K562 (cell line): Measurements from ENCODE around the gene MARK3. TPM values are rescaled to one million over a fixed set of nuclear protein-coding genes. Genes with fewer than 3 reads are reported as not detected.

Source experiments
- ATF7 ChIP-seq: fragments of 450-650 bp; IDR thresholded peaks from 2 replicates; pipeline ENCODE4 v1.7.1; 2014; ENCODE audit warnings: mild to moderate bottlenecking, moderate library complexity
- BMI1 ChIP-seq: fragments of 150-350 bp; IDR thresholded peaks from 2 replicates; pipeline ENCODE4 v1.6.1; 2014; ENCODE audit warnings: low read length
- C11orf30 ChIP-seq: fragments of 450-650 bp; IDR thresholded peaks from 2 replicates; pipeline ENCODE4 v1.6.1; 2016; ENCODE audit warnings: low read depth, mild to moderate bottlenecking
- CAMTA2 ChIP-seq: fragments of 250-450 bp; sonication (Bioruptor Pico); conservative IDR thresholded peaks from 2 replicates; pipeline ENCODE4 v1.5.1; 2022
- HDAC6 ChIP-seq: IDR thresholded peaks from 2 replicates; pipeline ENCODE4 v1.6.1; 2012; ENCODE audit warnings: low read depth, mild to moderate bottlenecking, control low read depth, inconsistent platforms, low read length, moderate library complexity
- KAT7 ChIP-seq: sonication (generic); formaldehyde crosslinking; IDR thresholded peaks from 2 replicates; pipeline ENCODE4 v1.8.0; 2022; ENCODE audit warnings: missing genetic modification reagents, mild to moderate bottlenecking, borderline replicate concordance
- KDM4B ChIP-seq, 2 experiments: fragments of 450-650 bp in 1 of 2; sonication (generic) in 1 of 2; IDR thresholded peaks; 2 replicates each; pipeline ENCODE4 v1.6.1; 2016 to 2017; ENCODE audit warnings: borderline replicate concordance in 2 of 2, antibody characterized with exemption in 1 of 2, low read depth in 1 of 2, mild to moderate bottlenecking in 1 of 2
- MYC ChIP-seq, 2 experiments: fragments of 250-450 bp in 1 of 2; sonication (Bioruptor Pico) in 1 of 2; IDR thresholded peaks; 2 replicates each; pipeline versions ENCODE4 v1.5.1 to v1.6.1; 2012 to 2021; ENCODE audit warnings: low read depth in 2 of 2, borderline replicate concordance in 1 of 2, improper control_type of control experiment in 1 of 2, low read length in 1 of 2, mild to moderate bottlenecking in 1 of 2, moderate library complexity in 1 of 2
- NR2C1 ChIP-seq, 2 experiments: fragments of 450-650 bp; IDR thresholded peaks; 2 replicates each; pipeline ENCODE4 v1.6.1; 2017; ENCODE audit warnings: mild to moderate bottlenecking in 2 of 2, antibody characterized with exemption in 1 of 2, inconsistent platforms in 1 of 2, missing compliant biosample characterization in 1 of 2, missing genetic modification characterization in 1 of 2
- PPARD ChIP-seq: fragments of 250-450 bp; sonication (Bioruptor Pico); IDR thresholded peaks from 2 replicates; pipeline ENCODE4 v1.8.0; 2022; ENCODE audit warnings: inconsistent platforms, mild to moderate bottlenecking, moderate library complexity
- PTRF ChIP-seq: fragments of 450-650 bp; IDR thresholded peaks from 2 replicates; pipeline ENCODE4 v1.6.1; 2016; ENCODE audit warnings: mild to moderate bottlenecking, missing genetic modification characterization, missing compliant biosample characterization
- PYGO2 ChIP-seq: fragments of 450-650 bp; IDR thresholded peaks from 2 replicates; pipeline ENCODE4 v1.6.1; 2016; ENCODE audit warnings: mild to moderate bottlenecking, missing genetic modification characterization, moderate library complexity, missing compliant biosample characterization
- RBM25 ChIP-seq: fragments of 200-400 bp; formaldehyde crosslinking; IDR thresholded peaks from 2 replicates; pipeline ENCODE4 v1.6.1; 2018; ENCODE audit warnings: low read length, low read depth, moderate library complexity; ENCODE audit not compliant: severe bottlenecking
- TAF15 ChIP-seq: fragments of 200-400 bp; formaldehyde crosslinking; IDR thresholded peaks from 2 replicates; pipeline ENCODE4 v1.6.1; 2017; ENCODE audit warnings: mild to moderate bottlenecking, low read depth, low read length, moderate library complexity
- TEAD2 ChIP-seq: fragments of 450-650 bp; IDR thresholded peaks from 2 replicates; pipeline ENCODE4 v1.6.1; 2016; ENCODE audit warnings: missing genetic modification characterization, control low read depth, missing compliant biosample characterization
- ZNF354B ChIP-seq: fragments of 250-450 bp; sonication (Bioruptor Pico); IDR thresholded peaks from 2 replicates; pipeline ENCODE4 v1.4.0; 2020
- polyA plus RNA-seq, 8 experiments: library from polyadenylated mRNA; depleted of rRNA in 4 of 8; stranded (reverse) in 5 of 8; unstranded in 3 of 8; fragments of >200 nt; fragmentation: Nextera tagmentation in 2 of 8; fragmentation: Illumina TruSeq in 1 of 8; extraction: Ambion mirVana in 2 of 8; extraction: Trizol in 1 of 8; gene quantifications; 2 replicates each; pipeline versions ENCODE4 v1.2.1 to v1.2.3, GENCODE V29; 2011 to 2014; ENCODE audit warnings: inconsistent platforms in 1 of 8, missing spikeins in 1 of 8
- total RNA-seq, 7 experiments: library from RNA; depleted of rRNA in 6 of 7; stranded (reverse); fragments of >200 nt in 6 of 7; fragmentation: Illumina TruSeq in 2 of 7; extraction: Trizol in 2 of 7; gene quantifications; 2 replicates each; pipeline versions ENCODE4 v1.2.1 to v1.2.3, GENCODE V29; 2011 to 2021; ENCODE audit warnings: low replicate concordance in 1 of 7
- TF ChIP-seq, protein P1 (sequence below), 2 experiments: fragments of 450-650 bp; IDR thresholded peaks; 2 replicates each; pipeline ENCODE4 v1.6.1; 2018; ENCODE audit warnings: mild to moderate bottlenecking in 2 of 2, low read depth in 1 of 2; ENCODE audit not compliant: partially characterized antibody in 2 of 2
- TF ChIP-seq, protein P2 (sequence below), 3 experiments: fragments of 200-800 bp in 1 of 3; fragments of 250-450 bp in 1 of 3; fragments of 450-650 bp in 1 of 3; sonication (Bioruptor Pico) in 1 of 3; sonication (Bioruptor generic) in 1 of 3; formaldehyde crosslinking in 1 of 3; IDR thresholded peaks; 2 replicates each; pipeline versions ENCODE4 v1.6.1 to v1.8.0; 2016 to 2022; ENCODE audit warnings: mild to moderate bottlenecking in 2 of 3, missing genetic modification characterization in 2 of 3, missing compliant biosample characterization in 1 of 3, moderate library complexity in 1 of 3

Gene MARK3
- total and polyA plus RNA-seq, 9 of the 15 experiments (the other 6 are each of a cell fraction or from before 2014, with no cell fraction given), result 10.1 to 68.7 (median 56.3) TPM

DNA sequence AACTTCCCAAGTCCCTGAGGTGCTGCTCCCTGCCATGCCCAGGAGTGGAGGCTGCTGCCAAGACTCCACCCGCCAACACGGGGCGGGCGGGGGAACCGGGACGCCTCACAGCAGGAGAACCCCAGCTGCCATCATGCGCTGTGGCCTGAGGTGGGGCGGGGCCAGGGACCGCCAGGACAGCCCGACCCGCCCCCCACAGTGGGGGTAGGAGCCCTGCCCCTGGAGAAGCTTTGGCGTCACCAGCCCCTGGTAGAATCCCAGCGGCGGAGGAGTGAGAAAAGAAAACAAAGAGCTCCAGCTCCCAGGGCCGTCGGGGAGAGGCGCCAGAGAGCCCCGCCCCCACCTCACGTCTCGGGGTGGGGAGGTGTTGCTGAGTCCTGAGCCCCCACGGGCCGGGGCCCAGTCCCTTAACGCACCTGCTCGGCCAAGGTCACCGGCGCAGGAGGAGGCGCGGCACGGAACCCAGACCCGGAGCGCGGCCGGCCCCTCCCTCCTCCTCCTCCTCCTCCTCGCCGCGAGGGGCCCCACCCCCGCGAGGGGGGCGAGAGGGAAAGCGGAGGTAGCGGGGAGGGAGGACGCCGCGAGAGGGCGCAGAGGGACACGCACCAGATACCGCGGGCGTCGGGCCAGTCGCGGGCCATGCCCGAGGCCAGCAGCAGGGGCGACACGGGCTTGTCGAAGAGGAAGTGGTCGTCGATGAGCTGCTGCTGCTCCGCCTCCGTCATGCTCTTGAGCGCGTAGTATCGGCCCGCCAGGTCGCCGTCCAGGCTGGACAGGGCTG lies 135.6 kb downstream of the MARK3 start (continued):
- TF ChIP-seq BMI1 (no peak), RBM25 (no peak), KAT7 (CRISPR knock-in tag) (no peak), HDAC6 (no peak), PPARD (CRISPR knock-in tag) (no peak), C11orf30 (no peak), NR2C1 (IDR thresholded peaks at IDR 0.05) (no peak), NR2C1 (tag; IDR thresholded peaks at IDR 0.05) (no peak), PYGO2 (tag) (no peak), KDM4B (IDR thresholded peaks at IDR 0.05; ENCODE audit: borderline replicate concordance in 2 of 2, low read depth in 1 of 2) (no peak), TAF15 (no peak), PTRF (no peak), TEAD2 (tag) (no peak), ATF7 (no peak), ZNF354B (CRISPR knock-in tag) (no peak), CAMTA2 (CRISPR knock-in tag) (no peak), MYC (IDR thresholded peaks at IDR 0.05; ENCODE audit: low read depth, low read length) (peak; percentile 58), MYC (CRISPR knock-in tag; IDR thresholded peaks at IDR 0.05; ENCODE audit: borderline replicate concordance, low read depth) (no peak)
- TF ChIP-seq, protein P1, sequence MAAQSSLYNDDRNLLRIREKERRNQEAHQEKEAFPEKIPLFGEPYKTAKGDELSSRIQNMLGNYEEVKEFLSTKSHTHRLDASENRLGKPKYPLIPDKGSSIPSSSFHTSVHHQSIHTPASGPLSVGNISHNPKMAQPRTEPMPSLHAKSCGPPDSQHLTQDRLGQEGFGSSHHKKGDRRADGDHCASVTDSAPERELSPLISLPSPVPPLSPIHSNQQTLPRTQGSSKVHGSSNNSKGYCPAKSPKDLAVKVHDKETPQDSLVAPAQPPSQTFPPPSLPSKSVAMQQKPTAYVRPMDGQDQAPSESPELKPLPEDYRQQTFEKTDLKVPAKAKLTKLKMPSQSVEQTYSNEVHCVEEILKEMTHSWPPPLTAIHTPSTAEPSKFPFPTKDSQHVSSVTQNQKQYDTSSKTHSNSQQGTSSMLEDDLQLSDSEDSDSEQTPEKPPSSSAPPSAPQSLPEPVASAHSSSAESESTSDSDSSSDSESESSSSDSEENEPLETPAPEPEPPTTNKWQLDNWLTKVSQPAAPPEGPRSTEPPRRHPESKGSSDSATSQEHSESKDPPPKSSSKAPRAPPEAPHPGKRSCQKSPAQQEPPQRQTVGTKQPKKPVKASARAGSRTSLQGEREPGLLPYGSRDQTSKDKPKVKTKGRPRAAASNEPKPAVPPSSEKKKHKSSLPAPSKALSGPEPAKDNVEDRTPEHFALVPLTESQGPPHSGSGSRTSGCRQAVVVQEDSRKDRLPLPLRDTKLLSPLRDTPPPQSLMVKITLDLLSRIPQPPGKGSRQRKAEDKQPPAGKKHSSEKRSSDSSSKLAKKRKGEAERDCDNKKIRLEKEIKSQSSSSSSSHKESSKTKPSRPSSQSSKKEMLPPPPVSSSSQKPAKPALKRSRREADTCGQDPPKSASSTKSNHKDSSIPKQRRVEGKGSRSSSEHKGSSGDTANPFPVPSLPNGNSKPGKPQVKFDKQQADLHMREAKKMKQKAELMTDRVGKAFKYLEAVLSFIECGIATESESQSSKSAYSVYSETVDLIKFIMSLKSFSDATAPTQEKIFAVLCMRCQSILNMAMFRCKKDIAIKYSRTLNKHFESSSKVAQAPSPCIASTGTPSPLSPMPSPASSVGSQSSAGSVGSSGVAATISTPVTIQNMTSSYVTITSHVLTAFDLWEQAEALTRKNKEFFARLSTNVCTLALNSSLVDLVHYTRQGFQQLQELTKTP (IDR thresholded peaks at IDR 0.05; ENCODE audit: low read depth in 1 of 2, partially characterized antibody in 2 of 2), result no peak
- TF ChIP-seq, protein P2, sequence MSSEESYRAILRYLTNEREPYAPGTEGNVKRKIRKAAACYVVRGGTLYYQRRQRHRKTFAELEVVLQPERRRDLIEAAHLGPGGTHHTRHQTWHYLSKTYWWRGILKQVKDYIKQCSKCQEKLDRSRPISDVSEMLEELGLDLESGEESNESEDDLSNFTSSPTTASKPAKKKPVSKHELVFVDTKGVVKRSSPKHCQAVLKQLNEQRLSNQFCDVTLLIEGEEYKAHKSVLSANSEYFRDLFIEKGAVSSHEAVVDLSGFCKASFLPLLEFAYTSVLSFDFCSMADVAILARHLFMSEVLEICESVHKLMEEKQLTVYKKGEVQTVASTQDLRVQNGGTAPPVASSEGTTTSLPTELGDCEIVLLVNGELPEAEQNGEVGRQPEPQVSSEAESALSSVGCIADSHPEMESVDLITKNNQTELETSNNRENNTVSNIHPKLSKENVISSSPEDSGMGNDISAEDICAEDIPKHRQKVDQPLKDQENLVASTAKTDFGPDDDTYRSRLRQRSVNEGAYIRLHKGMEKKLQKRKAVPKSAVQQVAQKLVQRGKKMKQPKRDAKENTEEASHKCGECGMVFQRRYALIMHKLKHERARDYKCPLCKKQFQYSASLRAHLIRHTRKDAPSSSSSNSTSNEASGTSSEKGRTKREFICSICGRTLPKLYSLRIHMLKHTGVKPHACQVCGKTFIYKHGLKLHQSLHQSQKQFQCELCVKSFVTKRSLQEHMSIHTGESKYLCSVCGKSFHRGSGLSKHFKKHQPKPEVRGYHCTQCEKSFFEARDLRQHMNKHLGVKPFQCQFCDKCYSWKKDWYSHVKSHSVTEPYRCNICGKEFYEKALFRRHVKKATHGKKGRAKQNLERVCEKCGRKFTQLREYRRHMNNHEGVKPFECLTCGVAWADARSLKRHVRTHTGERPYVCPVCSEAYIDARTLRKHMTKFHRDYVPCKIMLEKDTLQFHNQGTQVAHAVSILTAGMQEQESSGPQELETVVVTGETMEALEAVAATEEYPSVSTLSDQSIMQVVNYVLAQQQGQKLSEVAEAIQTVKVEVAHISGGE (CRISPR knock-in tag; IDR thresholded peaks at IDR 0.05), result no peak; a peak in 1 of 6 replicates
